Posterior vena cava (tissue), 2 donors: ENCODE measurements around the gene P3R3URF. TPM values are rescaled to one million over a fixed set of nuclear protein-coding genes. Genes with fewer than 3 reads are reported as not detected.
"Not testable (repeated sequence)": the region's sequence is repeated elsewhere in the genome, so short reads cannot be mapped to it uniquely, and the experiment has no call there.

Experiments
- DNase-seq: peaks from one replicate; pipeline ENCODE4 v3.0.0-alpha.2; 2020; ENCODE audit warnings: low spot score
- intact Hi-C, 2 donors: fragments of 100-400 bp; cut with DNase I; formaldehyde crosslinking; loops; one replicate each; pipeline versions ENCODE4 v1.14.1 to v1.14.2; 2022 to 2023
- long read RNA-seq, 2 donors: library from polyadenylated mRNA; unstranded; transcript quantifications; one replicate each; pipeline ENCODE4 v2.0.0, GENCODE V29; 2020 to 2021
- total RNA-seq, 2 donors: library from RNA; stranded (reverse); fragmentation: NEBNext Ultra II Directional; extraction: Animal tissue kit (Norgen Biotek cat#: 25700); gene quantifications; one replicate each; pipeline ENCODE4 v1.2.1, GENCODE V29; 2021
- donor health status: DM: yes; HTN: yes; CAD: no.
- donor health status: DM: yes; HTN: yes; CAD: no.

The P3R3URF gene
- total RNA-seq = not detected
- long read RNA-seq, donor 1 = 0 reads
- long read RNA-seq, donor 2 = 0 reads

GRCh38 chr1:46176211-46176865 is at the start of gene P3R3URF:
TSS of gene P3R3URF (minus strand) at chr1:46176488. CDS start at chr1:46176471, 17 bp downstream.
- intact Hi-C loops = no loop called here
- DNase-seq = no peak

- peak; percentile 22 for DNase-seq
- intact Hi-C loops = no loop called here
These were observed 48.7 kb upstream of the P3R3URF start for GRCh38 chr1:46224966-46225365.

- peak; percentile 87 for DNase-seq
- intact Hi-C loops = no loop called here
These were observed 47.2 kb upstream of the P3R3URF start for GRCh38 chr1:46223472-46223943.

- DNase-seq = peak; percentile 38
- intact Hi-C loops = not testable (repeated sequence)
These were observed 46.8 kb upstream of the P3R3URF start for GRCh38 chr1:46223055-46223454.

GRCh38 chr1:46221749-46222148 is 45.5 kb upstream of the P3R3URF start:
- peak; percentile 59 for DNase-seq
- intact Hi-C loops = no loop called here

GRCh38 chr1:46220808-46221207 is 44.5 kb upstream of the P3R3URF start:
- intact Hi-C loops = no loop called here

GRCh38 chr1:46219551-46220520 is 43.5 kb upstream of the P3R3URF start:
- intact Hi-C loops = no loop called here
- DNase-seq = peak; percentile 9

More at GRCh38 chr1:46220808-46221207, 44.5 kb upstream of the P3R3URF start:
- DNase-seq = peak; percentile 3

GRCh38 chr1:46218443-46218842 is 42.2 kb upstream of the P3R3URF start:
- no peak for DNase-seq
- intact Hi-C loops = no loop called here

- DNase-seq = peak; percentile 16
- intact Hi-C loops = no loop called here
These were observed 39.2 kb upstream of the P3R3URF start for GRCh38 chr1:46215504-46215903.

GRCh38 chr1:46211051-46211450 is 34.8 kb upstream of the P3R3URF start:
- intact Hi-C loops = no loop called here
- DNase-seq = no peak

- DNase-seq = no peak
- intact Hi-C loops = no loop called here
These were observed 34.3 kb upstream of the P3R3URF start for GRCh38 chr1:46210561-46210960.

- intact Hi-C loops = no loop called here
- DNase-seq = peak; percentile 48
These were observed 30.1 kb upstream of the P3R3URF start for GRCh38 chr1:46206399-46206798.

GRCh38 chr1:46205791-46206190 is 29.5 kb upstream of the P3R3URF start:
- intact Hi-C loops = no loop called here
- DNase-seq = no peak

GRCh38 chr1:46205141-46205540 is 28.9 kb upstream of the P3R3URF start:
- intact Hi-C loops = no loop called here
- peak; percentile 14 for DNase-seq

- intact Hi-C loops = no loop called here
- peak; percentile 76 for DNase-seq
These were observed 28.1 kb upstream of the P3R3URF start for GRCh38 chr1:46204406-46204742.

GRCh38 chr1:46203738-46204405 is 27.6 kb upstream of the P3R3URF start:
- intact Hi-C loops = no loop called here
- peak; percentile 9 for DNase-seq

- DNase-seq = no peak
- intact Hi-C loops = no loop called here
These were observed 23.0 kb upstream of the P3R3URF start for GRCh38 chr1:46199233-46199749.

- DNase-seq = peak; percentile 87
- intact Hi-C loops = no loop called here
These were observed 21.9 kb upstream of the P3R3URF start, which contains the start of gene POMGNT1 for GRCh38 chr1:46197964-46198811. TSS of gene POMGNT1 (minus strand) at chr1:46198434. CDS start at chr1:46197821, 613 bp downstream.

GRCh38 chr1:46197560-46197963 is 21.3 kb upstream of the P3R3URF start:
- intact Hi-C loops = no loop called here
- DNase-seq = no peak
